Epidermal melanocyte (primary cell): ENCODE measurements around the gene OR8B3.

Source experiments
- DNase-seq: peaks from one replicate; pipeline ENCODE4 v3.0.0; 2011; ENCODE audit warnings: low spot score; ENCODE audit not compliant: insufficient read length

OR8B3 gene

DNA sequence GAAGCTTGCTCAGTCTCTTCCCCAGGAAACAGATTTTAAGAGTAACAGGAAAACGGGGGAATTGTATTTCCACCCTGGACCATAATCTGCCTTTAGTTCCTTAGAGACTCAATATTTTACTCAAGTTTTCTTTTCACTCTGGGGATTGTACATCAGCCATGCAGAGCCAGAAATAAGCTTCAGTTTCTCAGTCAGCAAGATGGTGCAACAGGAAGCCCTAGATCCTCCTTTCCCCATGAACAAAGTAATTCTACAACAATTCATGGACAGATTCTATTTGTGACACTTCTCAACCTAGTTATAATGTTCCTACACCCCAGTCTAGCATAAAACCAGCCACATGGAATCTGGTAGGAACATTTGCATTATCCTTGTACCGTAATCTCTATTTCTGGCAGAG lies 39.3 kb downstream of the OR8B3 start:
- no peak for DNase-seq

GRCh38 chr11:124346311-124346955 lies 52.4 kb downstream of the OR8B3 start:
- DNase-seq: no peak
